Measurements from ENCODE around the gene INPP5A.

INPP5A gene

GRCh38 chr10:132527339-132528063 lies 10.1 kb upstream of the INPP5A start:
- TF ChIP-seq YY1 (IDR thresholded peaks at IDR 0.05; ENCODE audit: low read depth) (no peak), RAD21 (IDR thresholded peaks at IDR 0.05; ENCODE audit: low read depth) (no peak), TCF12 (IDR thresholded peaks at IDR 0.05; ENCODE audit: low read depth) (no peak), FOXM1 (IDR thresholded peaks at IDR 0.05; ENCODE audit: borderline replicate concordance, low read depth) (no peak)
- TF ChIP-seq, protein P1, sequence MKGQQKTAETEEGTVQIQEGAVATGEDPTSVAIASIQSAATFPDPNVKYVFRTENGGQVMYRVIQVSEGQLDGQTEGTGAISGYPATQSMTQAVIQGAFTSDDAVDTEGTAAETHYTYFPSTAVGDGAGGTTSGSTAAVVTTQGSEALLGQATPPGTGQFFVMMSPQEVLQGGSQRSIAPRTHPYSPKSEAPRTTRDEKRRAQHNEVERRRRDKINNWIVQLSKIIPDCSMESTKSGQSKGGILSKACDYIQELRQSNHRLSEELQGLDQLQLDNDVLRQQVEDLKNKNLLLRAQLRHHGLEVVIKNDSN (IDR thresholded peaks at IDR 0.05) = no peak

DNA sequence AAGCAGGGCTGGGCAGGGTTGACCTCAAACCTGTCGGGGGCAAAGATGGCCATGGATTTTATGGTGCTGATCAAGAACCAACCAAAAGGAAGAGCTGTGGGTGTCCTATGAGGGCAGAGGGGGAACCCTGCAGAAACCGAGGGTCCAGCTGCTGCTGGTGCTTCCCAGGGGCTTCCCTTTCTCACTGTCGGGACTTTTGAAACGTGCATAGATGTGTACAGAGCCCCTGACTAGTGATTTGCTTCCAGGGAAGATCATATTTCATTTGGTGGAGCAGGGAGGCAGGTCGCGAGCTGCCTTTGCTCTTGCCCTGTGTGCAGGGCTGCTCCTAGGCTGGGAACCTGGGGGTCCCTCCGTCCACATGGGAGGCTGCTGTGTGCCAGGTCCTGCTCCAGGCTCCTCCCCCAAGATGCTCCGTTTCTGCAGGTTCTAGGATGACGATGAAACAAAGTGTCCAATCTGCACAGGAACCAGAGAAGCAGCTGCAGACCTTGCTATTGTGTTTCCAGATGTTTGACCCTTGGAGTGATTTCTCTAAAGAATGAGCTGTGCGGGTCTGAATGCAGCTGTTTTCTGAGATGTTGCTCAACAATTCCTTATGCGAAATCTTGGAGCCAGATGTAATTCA lies 9.4 kb upstream of the INPP5A start:
- TF ChIP-seq MAX (IDR thresholded peaks at IDR 0.05) = no peak
- no peak for TF ChIP-seq TCF12 (IDR thresholded peaks at IDR 0.05; ENCODE audit: low read depth)
- no peak for TF ChIP-seq YY1 (IDR thresholded peaks at IDR 0.05; ENCODE audit: low read depth)
- no peak for TF ChIP-seq RAD21 (IDR thresholded peaks at IDR 0.05; ENCODE audit: low read depth)
- TF ChIP-seq CEBPB (IDR thresholded peaks at IDR 0.05) = no peak
- no peak for TF ChIP-seq TEAD4 (IDR thresholded peaks at IDR 0.05)
- TF ChIP-seq FOXM1 (IDR thresholded peaks at IDR 0.05; ENCODE audit: borderline replicate concordance, low read depth) = no peak
- no peak for TF ChIP-seq TAF1 (IDR thresholded peaks at IDR 0.05; ENCODE audit: low read depth)
- no peak for TF ChIP-seq CREB1 (IDR thresholded peaks at IDR 0.05; ENCODE audit: low read depth)
- TF ChIP-seq, protein P2, sequence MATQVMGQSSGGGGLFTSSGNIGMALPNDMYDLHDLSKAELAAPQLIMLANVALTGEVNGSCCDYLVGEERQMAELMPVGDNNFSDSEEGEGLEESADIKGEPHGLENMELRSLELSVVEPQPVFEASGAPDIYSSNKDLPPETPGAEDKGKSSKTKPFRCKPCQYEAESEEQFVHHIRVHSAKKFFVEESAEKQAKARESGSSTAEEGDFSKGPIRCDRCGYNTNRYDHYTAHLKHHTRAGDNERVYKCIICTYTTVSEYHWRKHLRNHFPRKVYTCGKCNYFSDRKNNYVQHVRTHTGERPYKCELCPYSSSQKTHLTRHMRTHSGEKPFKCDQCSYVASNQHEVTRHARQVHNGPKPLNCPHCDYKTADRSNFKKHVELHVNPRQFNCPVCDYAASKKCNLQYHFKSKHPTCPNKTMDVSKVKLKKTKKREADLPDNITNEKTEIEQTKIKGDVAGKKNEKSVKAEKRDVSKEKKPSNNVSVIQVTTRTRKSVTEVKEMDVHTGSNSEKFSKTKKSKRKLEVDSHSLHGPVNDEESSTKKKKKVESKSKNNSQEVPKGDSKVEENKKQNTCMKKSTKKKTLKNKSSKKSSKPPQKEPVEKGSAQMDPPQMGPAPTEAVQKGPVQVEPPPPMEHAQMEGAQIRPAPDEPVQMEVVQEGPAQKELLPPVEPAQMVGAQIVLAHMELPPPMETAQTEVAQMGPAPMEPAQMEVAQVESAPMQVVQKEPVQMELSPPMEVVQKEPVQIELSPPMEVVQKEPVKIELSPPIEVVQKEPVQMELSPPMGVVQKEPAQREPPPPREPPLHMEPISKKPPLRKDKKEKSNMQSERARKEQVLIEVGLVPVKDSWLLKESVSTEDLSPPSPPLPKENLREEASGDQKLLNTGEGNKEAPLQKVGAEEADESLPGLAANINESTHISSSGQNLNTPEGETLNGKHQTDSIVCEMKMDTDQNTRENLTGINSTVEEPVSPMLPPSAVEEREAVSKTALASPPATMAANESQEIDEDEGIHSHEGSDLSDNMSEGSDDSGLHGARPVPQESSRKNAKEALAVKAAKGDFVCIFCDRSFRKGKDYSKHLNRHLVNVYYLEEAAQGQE (IDR thresholded peaks at IDR 0.05; ENCODE audit: low read depth) = no peak
- TF ChIP-seq NFIC (IDR thresholded peaks at IDR 0.05) = no peak
- TF ChIP-seq EGR1 (IDR thresholded peaks at IDR 0.05) = no peak
- TF ChIP-seq EP300 (IDR thresholded peaks at IDR 0.05; ENCODE audit: borderline replicate concordance) = no peak
- TF ChIP-seq ZBTB7A (IDR thresholded peaks at IDR 0.05; ENCODE audit: low read depth) = no peak

GRCh38 chr10:132532179-132532578 lies 5.4 kb upstream of the INPP5A start:
- TF ChIP-seq, protein P2 (IDR thresholded peaks at IDR 0.05; ENCODE audit: low read depth) = no peak
- peak; percentile 41 for TF ChIP-seq MAX (IDR thresholded peaks at IDR 0.05)

DNA sequence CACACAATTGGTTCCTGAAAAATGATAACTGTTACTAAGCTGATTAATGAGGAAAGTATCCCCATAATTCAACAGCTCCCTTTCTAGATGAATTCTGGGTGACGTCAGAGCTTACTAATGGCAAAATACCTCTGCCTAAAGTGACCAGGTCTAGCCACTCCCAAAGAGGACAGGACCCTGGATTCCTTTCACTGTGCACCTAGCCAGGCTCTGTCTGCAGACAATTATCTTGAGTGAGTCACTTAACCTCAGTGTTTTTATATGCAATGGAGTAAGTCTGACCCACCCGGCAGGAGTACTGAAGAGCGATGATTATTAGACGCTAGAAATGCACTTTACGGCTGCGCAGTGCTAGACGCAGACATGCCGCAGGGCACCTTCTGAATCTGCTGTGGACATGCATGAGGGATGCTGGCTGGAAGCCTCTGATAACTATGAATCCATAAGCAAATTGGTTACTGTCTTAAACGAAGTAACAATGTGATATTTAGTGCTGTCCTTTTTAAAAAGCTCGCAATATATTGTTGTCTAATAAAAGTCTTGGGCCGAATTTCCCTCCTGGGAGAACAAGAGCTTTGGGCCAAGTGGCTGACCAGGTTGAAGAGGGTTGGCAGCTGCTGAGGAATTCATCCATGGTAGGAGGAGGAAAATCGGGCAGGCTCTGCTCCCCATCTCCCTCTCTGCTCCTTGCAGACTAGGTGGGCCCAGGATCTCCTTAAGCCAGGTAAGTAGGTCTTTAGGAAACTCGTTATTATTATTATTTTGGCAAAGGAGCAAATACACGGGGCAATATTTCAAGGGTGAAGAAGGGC lies 4.6 kb upstream of the INPP5A start:
- TF ChIP-seq YY1 (IDR thresholded peaks at IDR 0.05; ENCODE audit: low read depth) = no peak
- TF ChIP-seq, protein P2 (IDR thresholded peaks at IDR 0.05; ENCODE audit: low read depth) = no peak
- TF ChIP-seq CEBPB (IDR thresholded peaks at IDR 0.05) = no peak
- TF ChIP-seq MAX (IDR thresholded peaks at IDR 0.05) = peak; percentile 30; the same call in 1 of the 2 replicates
- TF ChIP-seq, protein P1 (IDR thresholded peaks at IDR 0.05) = no peak; the same call in 1 of the 2 replicates
- TF ChIP-seq RAD21 (IDR thresholded peaks at IDR 0.05; ENCODE audit: low read depth) = no peak; the same call in 1 of the 2 replicates
- peak; percentile 85; the same call in 1 of the 2 replicates for TF ChIP-seq EP300 (IDR thresholded peaks at IDR 0.05; ENCODE audit: borderline replicate concordance)
- peak; percentile 76 for TF ChIP-seq NFIC (IDR thresholded peaks at IDR 0.05)
- TF ChIP-seq CREB1 (IDR thresholded peaks at IDR 0.05; ENCODE audit: low read depth) = peak; percentile 63
- no peak for TF ChIP-seq TAF1 (IDR thresholded peaks at IDR 0.05; ENCODE audit: low read depth)
- TF ChIP-seq FOXM1 (IDR thresholded peaks at IDR 0.05; ENCODE audit: borderline replicate concordance, low read depth) = peak; percentile 75
- peak; percentile 88 for TF ChIP-seq TCF12 (IDR thresholded peaks at IDR 0.05; ENCODE audit: low read depth)
- TF ChIP-seq TEAD4 (IDR thresholded peaks at IDR 0.05) = peak; percentile 83
- TF ChIP-seq ZBTB7A (IDR thresholded peaks at IDR 0.05; ENCODE audit: low read depth) = no peak
